CD4-positive, alpha-beta T cell treated with Interleukin-12 subunit alpha and Interleukin-12 subunit beta, for 1 hour (primary cell): ENCODE data around the gene PCSK7.
"Not testable (repeated sequence)": the region's sequence is repeated elsewhere in the genome, so short reads cannot be mapped to it uniquely, and the experiment has no call there.

Experiments
- DNase-seq: peaks from one replicate; pipeline ENCODE4 v3.0.0-alpha.2; 2020

The PCSK7 gene

DNA sequence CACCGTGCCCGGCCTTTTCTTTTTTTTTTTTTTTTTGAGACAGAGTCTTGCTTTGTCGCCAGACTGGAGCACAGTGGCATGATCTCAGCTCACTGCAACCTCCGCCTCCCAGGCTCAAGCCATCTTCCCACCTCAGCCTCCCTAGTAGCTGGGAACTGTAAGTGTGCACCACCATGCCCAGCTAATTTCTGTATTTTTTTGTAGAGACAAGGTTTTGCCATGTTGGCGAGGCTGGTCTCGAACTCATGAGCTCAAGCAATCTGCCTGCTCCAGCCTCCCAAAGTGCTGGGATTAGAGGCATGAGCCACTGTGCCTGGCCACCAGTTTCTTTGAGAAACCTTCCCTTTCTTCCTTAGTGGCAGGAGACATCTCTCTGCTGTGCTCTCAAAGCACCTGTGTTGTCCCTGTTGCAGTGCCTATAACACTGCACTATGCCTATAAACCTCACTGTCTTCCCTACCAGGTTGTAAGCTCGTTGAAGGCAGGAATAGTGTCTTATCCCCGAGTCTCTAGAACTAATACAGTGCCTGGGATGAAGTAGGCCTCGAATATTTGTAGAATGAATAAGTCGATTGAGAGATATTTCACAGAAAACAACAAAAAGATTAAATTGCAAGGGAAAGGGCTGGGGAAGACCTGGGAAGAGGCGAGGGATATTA, 19.0 kb downstream of the PCSK7 start:
- DNase-seq, result no peak

DNA sequence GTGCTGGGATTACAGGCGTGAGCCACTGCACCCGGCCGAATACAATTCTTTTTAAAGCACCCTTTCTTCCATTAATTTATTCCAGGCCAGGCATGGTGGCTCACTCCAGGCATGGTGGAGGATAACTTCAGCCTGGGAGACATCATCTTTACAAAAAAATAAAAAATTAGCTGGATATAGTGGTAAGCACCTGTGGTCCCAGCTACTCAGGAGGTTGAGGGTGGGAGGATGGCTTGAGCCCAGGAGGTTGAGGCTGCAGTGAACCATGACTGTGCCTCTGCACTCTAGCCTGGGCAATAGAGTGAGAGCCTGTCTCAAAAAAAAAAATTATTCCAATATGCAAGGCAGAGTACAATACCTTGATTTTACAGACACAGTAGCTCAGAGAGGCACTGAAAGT, 21.3 kb downstream of the PCSK7 start:
- DNase-seq, result no peak

DNA sequence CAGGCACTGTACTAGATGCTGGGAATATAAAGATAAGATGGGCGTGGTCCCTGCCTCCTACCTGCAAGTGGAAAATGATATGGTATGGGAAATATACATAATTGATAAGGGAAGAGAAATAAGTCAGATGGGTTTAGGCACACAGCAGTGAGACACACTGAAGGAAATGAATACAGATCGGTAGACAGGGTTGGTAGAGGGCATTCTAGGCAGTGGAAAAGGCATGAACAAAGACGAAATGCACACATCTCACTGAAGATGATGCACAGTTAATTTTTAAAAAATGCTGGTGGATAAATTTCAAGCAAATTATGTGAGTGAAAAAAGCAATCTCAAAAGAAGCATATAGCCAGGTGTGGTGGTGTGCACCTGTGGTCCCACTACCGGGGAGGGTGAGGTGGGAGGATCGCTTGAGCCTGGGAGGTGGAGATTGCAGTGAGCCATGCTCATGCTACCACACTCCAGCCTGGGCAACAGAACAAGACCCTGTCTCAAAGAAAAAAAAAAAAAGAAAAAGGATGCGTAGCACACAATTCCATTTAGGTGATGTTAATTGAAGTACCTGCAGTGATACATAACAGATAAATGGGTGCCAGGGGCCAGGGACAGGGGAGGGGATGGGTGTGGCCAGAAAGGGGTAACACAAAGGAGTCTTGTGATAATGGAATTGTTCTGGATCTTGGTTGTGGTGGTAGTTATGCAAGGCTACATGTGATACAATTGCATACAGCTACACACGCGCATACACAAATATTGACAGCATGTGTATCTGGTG, 22.3 kb downstream of the PCSK7 start:
- not testable (repeated sequence) for DNase-seq

DNA sequence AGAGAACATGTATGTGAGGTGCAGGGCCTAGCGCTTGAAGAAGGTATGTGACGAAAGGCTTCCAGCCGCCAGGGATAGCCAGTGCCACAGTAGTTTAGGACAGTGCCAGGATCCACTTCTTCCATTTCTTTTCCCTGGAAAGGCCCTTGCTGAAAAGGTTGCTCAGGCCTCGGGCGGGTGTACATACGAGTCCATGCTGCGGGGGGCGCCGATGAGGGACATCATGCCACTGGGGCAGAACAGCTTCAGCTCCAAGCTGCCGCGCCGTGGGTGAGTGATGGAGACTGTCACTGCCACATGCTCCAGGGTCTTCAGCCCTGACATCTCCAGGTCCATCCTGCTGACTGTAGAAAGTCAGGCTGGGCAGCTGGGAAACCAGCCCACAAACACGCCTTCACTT, 23.2 kb downstream of the PCSK7 start:
- DNase-seq, result not testable (repeated sequence)

DNA sequence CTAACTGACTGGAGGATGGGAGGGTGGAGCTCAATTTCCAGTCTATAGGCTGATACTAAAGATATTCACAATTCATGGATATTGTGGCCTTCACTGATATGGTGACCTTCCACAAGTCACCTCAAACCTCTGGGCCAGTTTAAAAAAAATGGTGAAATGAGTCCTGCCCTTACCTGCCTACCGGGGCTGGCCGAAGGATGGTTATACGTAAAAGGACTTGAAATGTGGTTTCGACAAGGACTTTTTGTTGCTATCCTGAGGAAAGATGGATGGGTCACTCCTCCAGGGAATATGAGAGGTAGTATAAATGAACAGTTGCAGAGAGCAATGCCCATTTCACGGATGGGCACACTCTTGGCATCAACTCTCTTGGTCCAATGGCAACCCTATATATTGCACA, 24.4 kb downstream of the PCSK7 start:
- DNase-seq, result not testable (repeated sequence)

DNA sequence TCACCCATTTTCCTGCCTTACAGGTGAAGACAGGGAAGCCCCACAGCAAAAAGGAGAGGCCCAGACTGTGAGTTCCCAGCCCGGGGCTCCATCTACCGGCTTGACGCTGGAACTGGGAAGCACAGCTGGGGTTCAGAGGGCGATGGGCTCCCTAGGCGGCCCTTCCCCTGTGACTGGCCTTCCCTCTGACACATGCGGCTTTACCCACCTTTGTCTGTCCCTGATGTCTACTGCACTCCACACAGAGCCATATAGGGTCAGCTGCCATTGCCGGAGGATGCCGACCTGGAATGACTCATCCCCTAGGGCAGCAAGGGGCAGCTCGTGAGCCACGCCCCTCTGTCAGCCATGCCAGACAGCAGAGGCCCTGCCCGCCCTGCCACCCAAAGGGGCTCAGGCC, 25.0 kb downstream of the PCSK7 start:
- not testable (repeated sequence) for DNase-seq

DNA sequence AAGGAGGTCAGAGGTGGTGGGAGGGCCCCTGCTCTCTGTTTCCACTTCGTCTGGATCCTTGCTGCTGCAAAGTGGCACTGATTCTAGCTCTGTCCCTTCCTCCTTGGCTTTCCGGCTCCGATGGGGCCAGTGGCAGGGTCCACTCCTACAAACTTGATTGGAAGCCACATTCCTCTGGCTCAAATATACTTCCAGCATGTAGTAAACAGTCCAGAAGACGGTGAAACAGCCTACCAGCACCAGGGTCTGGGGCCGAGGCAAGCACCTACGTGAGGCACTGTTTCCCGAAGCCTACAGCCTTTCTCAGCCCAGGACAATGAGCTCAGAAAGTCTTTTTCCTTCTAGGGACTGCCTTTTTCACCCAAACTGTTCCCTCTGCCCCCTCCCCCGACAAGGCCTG, 25.8 kb downstream of the PCSK7 start:
- not testable (repeated sequence) for DNase-seq

DNA sequence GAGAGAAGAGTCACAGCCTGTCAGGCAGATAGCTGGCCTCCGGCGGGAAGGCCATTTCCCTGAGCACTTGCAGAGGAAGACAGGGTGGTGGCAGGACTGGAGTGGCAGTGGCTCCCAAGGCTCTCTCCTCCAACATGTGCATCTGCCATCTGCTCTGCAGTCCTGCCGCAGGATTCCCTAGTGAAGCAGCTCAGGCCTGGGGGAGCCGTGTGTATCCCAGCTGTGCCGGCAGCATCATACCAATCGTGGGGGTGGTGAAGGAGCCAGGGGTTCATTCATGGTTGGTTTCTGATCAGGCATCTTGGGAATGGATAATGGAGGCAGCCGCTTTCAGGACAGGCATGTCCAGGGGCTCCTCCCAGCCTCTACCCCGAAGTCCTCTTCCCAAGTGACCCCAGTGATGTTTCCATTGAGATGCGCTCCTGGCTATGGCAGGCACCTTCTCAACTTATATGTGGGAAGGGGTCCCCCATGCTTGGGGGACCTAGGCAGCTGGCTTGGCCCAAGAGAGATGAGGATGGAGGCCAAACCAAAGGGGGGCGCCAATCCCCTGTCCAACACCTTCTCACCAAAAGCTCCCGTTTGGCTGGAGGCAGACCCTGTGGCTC, 26.6 kb downstream of the PCSK7 start:
- DNase-seq, result no peak

DNA sequence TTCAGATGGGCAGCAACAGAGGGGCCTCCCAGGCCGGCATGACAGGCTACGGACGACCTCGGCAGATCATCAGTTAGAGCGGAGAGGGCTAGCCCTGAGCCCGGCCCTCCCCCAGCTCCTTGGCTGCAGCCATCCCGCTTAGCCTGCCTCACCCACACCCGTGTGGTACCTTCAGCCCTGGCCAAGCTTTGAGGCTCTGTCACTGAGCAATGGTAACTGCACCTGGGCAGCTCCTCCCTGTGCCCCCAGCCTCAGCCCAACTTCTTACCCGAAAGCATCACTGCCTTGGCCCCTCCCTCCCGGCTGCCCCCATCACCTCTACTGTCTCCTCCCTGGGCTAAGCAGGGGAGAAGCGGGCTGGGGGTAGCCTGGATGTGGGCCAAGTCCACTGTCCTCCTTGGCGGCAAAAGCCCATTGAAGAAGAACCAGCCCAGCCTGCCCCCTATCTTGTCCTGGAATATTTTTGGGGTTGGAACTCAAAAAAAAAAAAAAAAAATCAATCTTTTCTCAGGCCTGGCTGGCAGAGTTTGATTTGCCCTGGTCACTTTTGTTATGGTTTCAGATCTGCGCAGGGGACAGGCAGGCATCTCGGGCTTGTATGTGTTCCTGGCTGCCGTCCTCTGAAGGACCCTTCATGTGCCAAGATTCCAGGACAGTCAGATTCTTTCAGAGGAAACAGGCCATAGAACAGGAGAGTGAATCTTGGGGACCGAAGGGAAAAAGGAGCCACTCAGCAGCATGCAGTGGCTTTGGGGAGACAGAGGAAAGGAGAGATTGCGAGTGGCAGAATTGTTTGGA, 27.4 kb downstream of the PCSK7 start:
- no peak for DNase-seq

DNA sequence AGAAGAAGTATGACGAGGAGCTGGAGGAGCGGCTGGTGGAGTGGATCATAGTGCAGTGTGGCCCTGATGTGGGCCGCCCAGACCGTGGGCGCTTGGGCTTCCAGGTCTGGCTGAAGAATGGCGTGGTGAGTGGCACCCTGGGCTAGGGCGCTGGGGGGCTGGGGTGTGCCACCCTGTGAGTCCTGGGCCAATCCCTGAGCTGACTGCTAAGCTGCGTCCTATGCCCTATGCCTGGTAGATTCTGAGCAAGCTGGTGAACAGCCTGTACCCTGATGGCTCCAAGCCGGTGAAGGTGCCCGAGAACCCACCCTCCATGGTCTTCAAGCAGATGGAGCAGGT, 28.8 kb downstream of the PCSK7 start:
- no peak for DNase-seq

DNA sequence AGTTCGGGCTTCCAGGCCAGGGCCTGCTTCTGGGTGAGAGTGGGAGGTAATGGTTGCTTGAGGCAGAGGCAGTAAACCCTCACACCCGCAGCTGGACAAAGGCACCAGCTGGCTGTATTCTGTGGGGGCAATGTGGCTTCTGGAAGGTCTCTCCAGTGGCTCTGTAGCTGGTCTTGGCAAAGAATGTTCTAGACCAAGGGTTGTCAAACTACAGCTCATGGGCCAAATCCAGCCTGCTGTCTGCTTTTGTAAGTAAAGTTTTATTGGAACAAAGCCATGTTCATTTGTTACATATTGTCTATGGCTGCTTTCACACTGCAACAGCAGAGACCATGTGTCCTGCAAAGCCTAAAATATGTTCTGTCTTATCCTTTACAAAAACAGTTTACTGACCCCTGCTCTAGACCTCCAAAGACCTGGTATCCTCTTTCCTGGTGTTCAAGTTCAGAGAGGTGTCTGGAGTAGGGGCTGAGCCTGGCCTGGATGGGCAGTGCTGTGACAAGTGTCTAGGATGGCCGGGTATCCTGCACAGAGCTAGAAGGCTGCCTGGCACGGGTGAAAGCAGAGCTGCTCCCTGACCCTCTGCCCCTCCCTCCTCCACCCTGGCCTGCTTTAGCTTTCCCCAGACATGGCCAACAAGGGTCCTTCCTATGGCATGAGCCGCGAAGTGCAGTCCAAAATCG, 29.3 kb downstream of the PCSK7 start:
- no peak for DNase-seq

DNA sequence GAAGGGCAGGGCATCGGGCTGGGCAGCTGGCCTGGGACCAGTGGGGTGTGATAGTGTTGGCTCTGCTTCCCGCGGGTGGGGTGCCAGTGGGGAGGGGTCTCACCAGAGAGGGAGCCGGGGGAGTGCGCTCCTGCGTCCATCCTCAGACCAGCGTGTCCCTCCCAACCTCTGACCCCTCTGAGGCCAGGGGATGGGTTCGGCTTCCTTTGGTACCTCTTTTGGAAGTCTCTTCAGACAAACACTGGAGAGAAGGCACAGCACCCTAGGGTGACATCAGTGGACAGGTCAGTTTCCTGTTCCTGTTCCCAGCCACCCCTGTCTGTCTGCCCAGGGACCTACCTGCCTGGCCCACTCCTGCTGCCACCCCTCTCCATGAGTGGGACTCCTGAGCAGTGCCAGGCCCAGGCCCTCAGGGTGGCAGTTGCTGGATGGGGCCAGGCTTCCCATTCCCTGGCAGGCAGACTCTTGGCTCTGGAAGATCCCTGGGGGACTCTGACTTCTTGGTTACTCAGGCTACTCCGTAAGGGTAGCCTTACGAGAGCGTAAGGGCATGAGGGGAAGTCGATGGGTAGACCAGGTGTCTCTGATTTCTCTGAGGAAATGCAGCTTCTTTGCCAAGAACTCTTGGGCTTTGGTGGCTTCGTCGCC, 30.1 kb downstream of the PCSK7 start:
- no peak for DNase-seq

DNA sequence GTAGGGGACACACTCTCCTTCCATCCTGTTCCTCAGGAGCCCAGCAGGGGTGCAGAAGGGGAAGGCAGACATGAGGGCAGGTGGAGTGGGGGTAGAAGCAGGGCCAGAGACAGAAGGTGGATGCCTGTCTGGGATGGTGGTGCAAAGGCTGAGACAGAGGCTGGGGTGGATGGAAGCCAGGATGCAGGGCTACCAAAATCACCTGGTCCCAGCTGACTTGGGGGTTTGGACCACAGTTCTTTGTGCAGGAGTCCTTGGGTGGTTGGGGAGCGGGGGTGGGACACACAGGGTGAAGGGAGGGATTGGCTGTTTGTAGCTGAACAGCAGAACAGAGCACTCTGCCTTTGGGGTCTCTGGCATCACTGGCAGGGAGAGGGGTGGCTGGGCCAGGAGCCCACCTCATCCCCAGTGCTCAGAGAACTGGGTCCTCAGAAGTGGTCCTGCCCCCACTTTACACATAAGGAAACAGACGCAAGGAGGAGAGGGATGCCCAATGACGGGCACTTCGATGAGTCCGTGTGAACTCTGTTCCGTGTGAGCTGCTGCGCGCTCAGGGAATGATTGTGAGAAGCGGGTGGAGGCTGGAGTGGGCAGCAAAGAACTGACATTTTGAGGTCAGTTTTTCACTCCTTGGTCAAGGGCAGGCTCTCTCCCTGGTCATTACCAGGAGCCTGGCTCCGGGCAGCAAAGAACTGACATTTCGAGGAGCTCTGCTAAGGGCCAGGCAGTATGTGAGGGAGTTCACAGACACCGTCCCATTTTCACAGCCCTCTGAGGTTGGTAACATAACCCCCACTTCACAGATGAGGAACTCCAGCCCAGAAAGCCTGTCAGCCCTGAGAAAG, 30.8 kb downstream of the PCSK7 start:
- no peak for DNase-seq

DNA sequence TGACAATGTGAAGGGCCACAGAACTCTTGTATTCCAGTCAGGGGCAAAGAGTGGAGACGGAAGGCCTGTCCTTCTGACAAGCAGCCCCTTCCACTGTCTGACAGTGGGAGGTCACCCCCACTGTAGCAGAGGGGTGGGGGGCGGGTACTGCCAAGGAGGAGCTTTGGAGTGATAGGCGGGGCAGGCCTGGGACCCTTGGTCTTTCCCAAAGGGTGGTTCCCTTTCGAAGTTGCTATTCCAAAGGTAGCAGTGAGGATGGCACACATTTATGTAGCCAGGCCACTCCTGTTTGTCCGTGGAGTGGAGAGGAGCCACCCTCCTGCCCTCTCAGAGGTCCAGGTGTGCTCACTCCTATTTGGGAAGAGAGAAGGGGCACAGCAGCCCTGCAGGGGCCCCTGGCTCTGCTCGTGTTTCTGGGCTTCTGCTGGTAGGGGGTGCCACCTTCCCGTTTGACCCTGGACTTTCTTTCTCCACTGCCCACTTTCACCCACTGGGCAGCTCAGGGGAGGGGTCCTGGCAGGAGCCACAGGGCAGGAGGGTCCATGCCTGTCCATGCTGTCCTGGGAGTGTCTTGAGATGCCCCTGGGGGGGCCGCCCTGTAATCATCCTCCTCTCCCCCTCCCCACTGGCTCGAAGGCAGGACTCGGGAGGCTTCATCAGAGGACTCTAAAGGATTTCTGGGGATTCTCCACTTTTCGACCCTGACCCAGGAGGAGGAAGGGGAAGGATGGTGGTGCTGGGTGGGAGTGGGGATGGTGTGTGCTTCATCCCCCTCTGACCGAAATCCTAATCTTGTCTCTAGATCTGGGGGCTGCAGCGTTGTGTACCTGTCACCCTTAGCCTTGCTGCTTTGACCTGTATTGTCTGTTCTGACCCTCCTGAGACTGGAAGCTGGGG, 31.7 kb downstream of the PCSK7 start:
- DNase-seq, result no peak

DNA sequence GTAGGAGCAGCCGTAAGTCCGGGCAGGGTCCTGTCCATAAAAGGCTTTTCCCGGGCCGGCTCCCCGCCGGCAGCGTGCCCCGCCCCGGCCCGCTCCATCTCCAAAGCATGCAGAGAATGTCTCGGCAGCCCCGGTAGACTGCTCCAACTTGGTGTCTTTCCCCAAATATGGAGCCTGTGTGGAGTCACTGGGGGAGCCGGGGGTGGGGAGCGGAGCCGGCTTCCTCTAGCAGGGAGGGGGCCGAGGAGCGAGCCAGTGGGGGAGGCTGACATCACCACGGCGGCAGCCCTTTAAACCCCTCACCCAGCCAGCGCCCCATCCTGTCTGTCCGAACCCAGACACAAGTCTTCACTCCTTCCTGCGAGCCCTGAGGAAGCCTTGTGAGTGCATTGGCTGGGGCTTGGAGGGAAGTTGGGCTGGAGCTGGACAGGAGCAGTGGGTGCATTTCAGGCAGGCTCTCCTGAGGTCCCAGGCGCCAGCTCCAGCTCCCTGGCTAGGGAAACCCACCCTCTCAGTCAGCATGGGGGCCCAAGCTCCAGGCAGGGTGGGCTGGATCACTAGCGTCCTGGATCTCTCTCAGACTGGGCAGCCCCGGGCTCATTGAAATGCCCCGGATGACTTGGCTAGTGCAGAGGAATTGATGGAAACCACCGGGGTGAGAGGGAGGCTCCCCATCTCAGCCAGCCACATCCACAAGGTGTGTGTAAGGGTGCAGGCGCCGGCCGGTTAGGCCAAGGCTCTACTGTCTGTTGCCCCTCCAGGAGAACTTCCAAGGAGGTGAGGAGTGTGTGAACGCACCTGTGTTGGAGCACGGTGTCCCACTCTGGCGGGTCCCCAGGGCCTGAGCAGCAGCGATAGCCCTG, 32.6 kb downstream of the PCSK7 start, which contains the start of gene TAGLN:
TAGLN (plus strand) TSS at position 318 of the 863 bp plus-strand sequence. CDS start 3,644 bp downstream, outside the sequence.
- DNase-seq, result no peak

DNA sequence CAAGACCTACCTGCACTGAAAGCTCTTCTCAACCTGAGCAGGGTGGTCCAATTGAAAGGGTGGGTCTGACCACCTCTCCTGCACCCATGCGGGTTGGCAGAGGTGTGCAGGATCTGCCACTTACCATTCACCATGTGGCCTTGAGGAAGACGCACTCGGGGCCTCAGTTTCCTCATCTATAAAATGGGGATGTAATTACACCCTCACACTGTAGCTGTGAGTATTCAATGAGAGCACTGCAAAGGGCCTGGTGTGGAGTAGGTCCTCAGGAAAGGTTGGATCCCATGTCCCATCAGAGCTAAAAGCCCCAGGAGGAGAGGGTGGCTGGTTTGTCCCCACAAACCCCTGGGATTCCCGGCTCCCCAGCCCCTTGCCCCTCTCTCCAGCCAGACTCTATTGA, 33.3 kb downstream of the PCSK7 start:
- no peak for DNase-seq

DNA sequence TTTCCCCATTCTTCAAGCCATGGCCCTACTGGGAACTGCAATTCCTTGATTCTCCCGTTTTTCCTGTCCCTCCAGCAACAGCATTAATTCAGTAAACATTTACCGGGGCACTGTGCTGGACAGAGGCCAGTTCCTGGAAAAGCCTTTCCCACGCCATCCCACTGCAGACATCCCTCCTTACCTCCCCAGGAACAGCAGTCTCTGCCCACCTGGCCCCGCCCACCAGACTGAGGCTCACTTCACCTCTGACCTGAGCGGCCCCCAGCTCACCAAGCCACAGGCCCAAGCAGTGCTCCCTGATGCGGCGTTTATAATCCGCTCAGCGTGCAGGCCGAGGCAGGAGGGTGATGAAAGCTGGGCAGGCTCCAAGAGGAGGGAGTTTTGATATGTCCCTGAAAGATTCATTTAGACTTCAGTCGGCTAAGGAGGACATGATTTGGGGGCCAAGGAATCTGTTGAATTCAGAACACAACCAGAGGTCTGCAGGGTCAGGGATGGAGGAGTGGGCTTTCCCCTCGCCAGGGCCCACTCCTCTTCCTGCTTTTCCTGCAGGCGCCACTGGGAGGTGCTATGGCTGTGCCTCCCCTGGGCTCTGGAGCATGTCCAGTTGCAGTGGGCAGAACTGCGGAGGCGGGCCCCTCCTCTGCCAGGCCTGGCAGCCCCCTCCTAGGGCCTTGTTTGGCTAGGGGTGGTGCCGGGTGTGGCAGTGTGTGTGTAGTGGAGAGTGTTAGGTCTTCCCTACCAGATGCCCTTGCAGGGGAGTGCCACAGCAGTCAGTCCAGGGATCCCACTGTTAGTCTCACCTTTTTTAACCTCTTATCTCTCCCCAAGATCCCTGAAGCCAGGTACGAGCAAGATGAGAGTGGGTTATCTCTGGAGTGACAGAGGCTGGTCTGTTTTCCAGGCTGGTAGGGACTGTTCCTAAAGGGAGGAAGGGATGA, 34.1 kb downstream of the PCSK7 start:
- DNase-seq, result no peak

DNA sequence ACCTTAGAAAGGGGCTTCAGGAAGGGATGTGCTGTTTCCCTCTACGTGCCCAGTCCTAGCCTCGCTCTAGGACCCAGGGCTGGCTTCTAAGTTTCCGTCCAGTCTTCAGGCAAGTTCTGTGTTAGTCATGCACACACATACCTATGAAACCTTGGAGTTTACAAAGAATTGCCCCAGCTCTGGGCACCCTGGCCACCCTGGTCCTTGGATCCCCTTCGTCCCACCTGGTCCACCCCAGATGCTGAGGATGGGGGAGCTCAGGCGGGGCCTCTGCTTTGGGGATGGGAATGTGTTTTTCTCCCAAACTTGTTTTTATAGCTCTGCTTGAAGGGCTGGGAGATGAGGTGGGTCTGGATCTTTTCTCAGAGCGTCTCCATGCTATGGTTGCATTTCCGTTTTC, 34.9 kb downstream of the PCSK7 start:
- no peak for DNase-seq
